ENCODE measurements around the gene NRP1. TPM values are rescaled to one million over a fixed set of nuclear protein-coding genes. Genes with fewer than 3 reads are reported as not detected.

The NRP1 gene
- polyA plus RNA-seq, 1 of the 3 experiments (the other 2 are of a cell fraction) = 129 TPM

- TF ChIP-seq CTCF (IDR thresholded peaks at IDR 0.05) = no peak
Measured at GRCh38 chr10:33326933-33327332, 7.5 kb downstream of the NRP1 start (continued).

- Histone ChIP-seq H3K9me2 (no peaks in the 10 kb centered on the region), H2AFZ (ENCODE audit: low read depth) (no peak overlapping the region), H3K27ac (ENCODE audit: low read depth in 2 of 2, low read length in 1 of 2) (peak overlapping the region; percentile 60 to 68; a peak in 3 of 4 replicates), H4K20me1 (ENCODE audit: insufficient read depth) (peaks cover 64% of the 10 kb centered on the region), H3K27me3 (ENCODE audit: insufficient read depth) (no peaks in the 10 kb centered on the region), H3K9me3 (no peaks in the 10 kb centered on the region), H3K4me2 (peak overlapping the region; percentile 64), H3K4me3 (ENCODE audit: low read depth in 2 of 2, low read length in 1 of 2) (no peak overlapping the region; a peak in 1 of 4 replicates), H3K36me3 (replicated peaks in 1 of 2; ENCODE audit: control insufficient read depth in 1 of 2, insufficient read depth in 2 of 2, low read length in 1 of 2) (peaks cover 47 to 96% of the 10 kb centered on the region in 2 experiments), H3F3A (replicated peaks; ENCODE audit: insufficient read depth) (peaks cover 21% of the 10 kb centered on the region), H3K9ac (no peak overlapping the region), H3K79me2 (ENCODE audit: insufficient read depth) (peaks cover 100% of the 10 kb centered on the region), H3K4me1 (ENCODE audit: control insufficient read depth in 1 of 2, insufficient read depth in 2 of 2, low read depth in 1 of 2, low read length in 1 of 2) (peaks cover 7 to 22% of the 10 kb centered on the region in 2 experiments)
- 48% methylated on average over 2 of the region's 2 CpGs for WGBS (ENCODE audit: low lambda C conversion rate)
- POLR2A ChIA-PET = no interaction called here
- CTCF ChIA-PET = interaction anchor here (1.0 kb wide), 1 partner anchor 1312 kb away, joined by 3 read pairs; no protein-coding TSS in a partner anchor
- DNase-seq = no peak
- TF ChIP-seq RXRA (IDR thresholded peaks at IDR 0.05; ENCODE audit: borderline replicate concordance, low read depth) (no peak; the same call in 1 of the 2 replicates), TEAD4 (IDR thresholded peaks at IDR 0.05; ENCODE audit: borderline replicate concordance, insufficient read depth) (no peak), GATA2 (CRISPR knock-in tag; IDR thresholded peaks at IDR 0.05) (no peak), RFX5 (IDR thresholded peaks at IDR 0.05; ENCODE audit: low read length) (no peak), EZH2phosphoT487 (IDR thresholded peaks at IDR 0.05; ENCODE audit: borderline replicate concordance, low read depth) (no peak), JUND (IDR thresholded peaks at IDR 0.05) (peak; percentile 48; the same call in 1 of the 2 replicates), FOXM1 (IDR thresholded peaks at IDR 0.05; ENCODE audit: low read depth) (no peak), TAF1 (IDR thresholded peaks at IDR 0.05; ENCODE audit: borderline replicate concordance, low read depth, low read length) (no peak), NRF1 (IDR thresholded peaks at IDR 0.05; ENCODE audit: low read depth, low read length) (no peak), RAD21 (IDR thresholded peaks at IDR 0.05; ENCODE audit: low read length) (no peak), ZBTB33 (IDR thresholded peaks at IDR 0.05; ENCODE audit: borderline replicate concordance, low read depth) (0 out of 2 replicates have a peak, but pooled peaks have one; percentile 29), FOSL2 (IDR thresholded peaks at IDR 0.05; ENCODE audit: borderline replicate concordance, low read depth) (no peak), IRF3 (IDR thresholded peaks at IDR 0.05; ENCODE audit: low read depth, low read length) (no peak), USF2 (IDR thresholded peaks at IDR 0.05; ENCODE audit: borderline replicate concordance, low read depth, low read length) (no peak), FOXJ3 (CRISPR knock-in tag; IDR thresholded peaks at IDR 0.05) (no peak), MEF2A (IDR thresholded peaks at IDR 0.05; ENCODE audit: borderline replicate concordance, low read depth) (no peak), NFIC (IDR thresholded peaks at IDR 0.05; ENCODE audit: borderline replicate concordance) (peak; percentile 35; the same call in 1 of the 2 replicates), SIN3A (IDR thresholded peaks at IDR 0.05; ENCODE audit: borderline replicate concordance, low read depth, low read length) (0 out of 2 replicates have a peak, but pooled peaks have one; percentile 63), PBX3 (IDR thresholded peaks at IDR 0.05) (peak; percentile 95), REST (IDR thresholded peaks at IDR 0.05; ENCODE audit: low read depth, low read length) (no peak)
Measured at GRCh38 chr10:33325929-33326328, 8.5 kb downstream of the NRP1 start.

Measured in SK-N-SH (cell line).